AG09319 (cell line): Measurements from ENCODE around the gene AFAP1.
"Not testable (repeated sequence)": the region's sequence is repeated elsewhere in the genome, so short reads cannot be mapped to it uniquely, and the experiment has no call there.

Experiments used
- DNase-seq: peaks from one replicate; pipeline ENCODE4 v3.0.0-alpha.2; 2010; ENCODE audit warnings: low read depth; ENCODE audit errors: extremely low read depth
- CTCF ChIP-seq: IDR thresholded peaks from 2 replicates; pipeline ENCODE4 v1.5.1; 2011; ENCODE audit warnings: low read depth, mild to moderate bottlenecking, inconsistent platforms, low read length, moderate library complexity

The AFAP1 gene

DNA sequence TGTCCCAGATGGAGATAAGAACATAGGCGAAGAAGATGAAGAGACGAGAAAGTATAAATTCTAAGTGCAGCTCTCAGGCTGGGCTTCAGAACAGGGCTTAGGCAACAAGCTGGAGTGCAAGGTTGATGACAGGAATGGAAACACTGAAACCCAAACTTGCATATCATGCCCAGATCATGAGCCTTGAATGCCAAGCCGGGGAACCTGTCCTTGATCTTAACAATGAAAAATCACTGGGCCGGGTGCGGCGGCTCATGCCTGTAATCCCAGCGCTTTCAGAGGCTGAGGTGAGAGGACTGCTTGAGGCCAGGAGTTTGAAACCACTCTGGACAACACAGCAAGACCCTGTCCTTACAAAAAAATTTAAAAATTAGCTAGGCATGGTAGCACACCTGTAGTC lies 17.2 kb downstream of the AFAP1 start:
- DNase-seq = no peak
- no peak for TF ChIP-seq CTCF

GRCh38 chr4:7918981-7919380 lies 20.7 kb downstream of the AFAP1 start:
- no peak for DNase-seq
- TF ChIP-seq CTCF = no peak

DNA sequence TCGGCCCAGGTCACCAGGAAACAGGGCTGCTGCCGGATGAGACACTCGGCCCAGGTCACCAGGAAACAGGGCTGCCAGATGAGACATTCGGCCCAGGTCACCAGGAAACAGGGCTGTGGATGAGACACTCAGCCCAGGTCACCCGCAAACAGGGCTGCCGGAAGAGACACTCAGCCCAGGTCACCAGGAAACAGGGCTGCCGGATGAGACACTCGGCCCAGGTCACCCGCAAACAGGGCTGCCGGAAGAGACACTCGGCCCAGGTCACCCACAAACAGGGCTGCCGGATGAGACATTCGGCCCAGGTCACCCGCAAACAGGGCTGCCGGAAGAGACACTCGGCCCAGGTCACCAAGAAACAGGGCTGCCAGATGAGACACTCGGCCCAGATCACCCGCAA lies 21.5 kb downstream of the AFAP1 start:
- not testable (repeated sequence) for DNase-seq

GRCh38 chr4:7917669-7918068 lies 22.0 kb downstream of the AFAP1 start:
- DNase-seq = no peak
- TF ChIP-seq CTCF = no peak

- TF ChIP-seq CTCF = no peak
- no peak for DNase-seq
Observed at GRCh38 chr4:7915875-7916242, 23.8 kb downstream of the AFAP1 start.

- DNase-seq = no peak
- TF ChIP-seq CTCF = no peak
Observed at GRCh38 chr4:7912826-7913225, 26.8 kb downstream of the AFAP1 start.

- no peak for TF ChIP-seq CTCF
Observed at GRCh38 chr4:7910952-7911578, 28.6 kb downstream of the AFAP1 start.

GRCh38 chr4:7910263-7910896 lies 29.3 kb downstream of the AFAP1 start:
- TF ChIP-seq CTCF = no peak; the same call in 1 of the 2 replicates
- DNase-seq = no peak

More at GRCh38 chr4:7910952-7911578, 28.6 kb downstream of the AFAP1 start:
- DNase-seq = peak; percentile 76
